ENCODE results near the gene FXYD7.

The FXYD7 gene

DNA sequence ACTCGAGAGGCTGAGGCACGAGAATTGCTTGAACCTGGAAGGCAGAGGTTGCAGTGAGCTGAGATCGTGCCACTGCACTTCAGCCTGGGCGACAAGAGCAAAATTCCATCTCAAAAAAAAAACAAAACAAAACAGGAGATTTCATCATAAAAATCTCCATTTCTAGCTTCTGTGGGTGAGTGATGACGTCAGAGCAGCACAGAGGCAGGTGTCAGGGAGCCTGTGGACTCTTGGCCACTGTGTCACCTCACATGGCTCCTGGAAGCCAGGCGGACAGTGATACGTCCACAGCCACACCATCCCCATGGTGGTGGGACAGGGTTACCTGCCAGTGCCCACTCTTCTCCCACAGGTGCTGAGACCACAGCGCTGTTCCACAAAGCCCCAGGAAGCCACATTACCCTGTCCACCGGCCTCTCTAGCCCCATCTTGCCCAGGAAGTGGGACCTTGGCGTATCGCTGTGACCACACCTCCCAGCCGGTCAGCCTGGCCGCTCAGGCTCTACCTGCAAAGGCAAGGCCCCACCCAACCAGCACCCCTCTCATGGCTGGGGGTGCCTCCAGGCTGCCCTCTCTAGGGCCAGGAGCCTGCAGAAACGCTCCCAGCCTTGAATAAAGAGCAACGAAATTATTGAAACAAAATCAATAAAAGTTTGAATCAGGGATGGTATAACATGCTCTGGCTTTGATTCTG is 29.9 kb upstream of the FXYD7 start:
- DNase-seq, result peak in 2 of 3 donors; percentile 24 to 31

GRCh38 chr19:35114353-35115176 is 28.5 kb upstream of the FXYD7 start:
- peak; percentile 55 to 72 (median 63) for DNase-seq

GRCh38 chr19:35115177-35115951 is 27.7 kb upstream of the FXYD7 start, which contains the start of gene FXYD3:
Gene FXYD3 (plus strand): TSS chr19:35115823. CDS start chr19:35119377, 3,554 bp downstream.
- DNase-seq, result no peak

- no peak for DNase-seq
Measured at GRCh38 chr19:35116072-35116801, 26.8 kb upstream of the FXYD7 start.

- no peak for DNase-seq
Measured at GRCh38 chr19:35117116-35117515, 25.9 kb upstream of the FXYD7 start.

- no peak for DNase-seq
Measured at GRCh38 chr19:35117799-35118198, 25.3 kb upstream of the FXYD7 start.

DNA sequence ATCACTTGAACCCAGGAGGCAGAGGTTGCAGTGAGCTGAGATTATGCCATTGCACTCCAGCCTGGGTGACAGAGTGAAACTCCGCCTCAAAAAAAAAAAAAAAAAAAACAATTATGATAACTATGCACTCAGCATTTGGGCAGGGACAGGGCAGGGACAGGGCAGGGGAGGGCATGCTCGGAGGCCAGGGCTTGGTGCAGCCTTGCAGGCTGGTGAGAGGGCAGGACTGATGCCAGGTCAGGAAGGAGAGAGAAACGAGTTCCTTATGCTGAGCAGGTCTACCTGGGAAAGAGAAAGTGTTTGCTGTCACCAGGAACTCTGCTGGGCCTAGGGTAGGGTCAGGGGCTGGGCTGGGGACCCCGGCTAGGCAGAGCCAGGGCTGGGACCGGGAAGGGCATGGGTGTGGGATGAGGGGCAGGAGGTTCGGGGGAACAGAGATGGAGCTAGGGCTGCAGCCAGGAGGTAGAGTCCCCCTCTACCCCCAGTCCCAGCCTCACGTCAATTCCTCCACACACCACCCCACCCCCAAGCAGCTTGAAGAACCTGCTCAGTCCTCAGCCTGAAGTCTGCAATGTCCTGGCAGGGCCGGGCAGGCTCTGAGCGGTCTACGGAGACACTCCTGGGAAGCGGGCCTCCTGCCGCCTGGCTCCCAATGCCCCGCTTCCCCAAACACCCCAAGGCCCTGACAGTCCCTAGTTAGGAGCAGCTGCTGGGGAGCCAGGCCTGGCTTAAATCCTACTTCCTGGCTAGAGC is 24.6 kb upstream of the FXYD7 start:
- no peak for DNase-seq

- no peak for DNase-seq
Measured at GRCh38 chr19:35119091-35119490, 24.0 kb upstream of the FXYD7 start.

GRCh38 chr19:35119578-35120155 is 23.4 kb upstream of the FXYD7 start:
- peak in 2 of 3 donors; percentile 38 to 52 for DNase-seq

DNA sequence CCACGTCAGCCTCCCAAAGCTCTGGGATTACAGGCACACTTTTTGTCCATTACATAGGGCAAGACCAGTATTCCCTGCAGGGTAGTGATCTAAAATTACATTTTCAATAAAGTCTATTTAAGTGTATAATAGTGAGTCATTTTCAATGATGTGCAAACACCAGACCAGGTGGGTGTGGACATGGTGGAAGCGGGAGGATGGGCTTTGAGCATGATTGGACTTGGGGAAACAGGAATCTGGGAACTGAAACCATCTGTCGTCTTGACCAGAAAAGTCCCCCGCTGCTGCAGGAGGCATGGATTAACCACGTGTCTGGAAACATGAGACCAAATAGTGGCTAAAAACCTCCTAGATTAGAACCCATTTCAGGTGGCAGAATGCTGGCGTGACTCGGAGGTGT is 22.6 kb upstream of the FXYD7 start:
- DNase-seq, result peak; percentile 94 to 97 (median 97)

DNA sequence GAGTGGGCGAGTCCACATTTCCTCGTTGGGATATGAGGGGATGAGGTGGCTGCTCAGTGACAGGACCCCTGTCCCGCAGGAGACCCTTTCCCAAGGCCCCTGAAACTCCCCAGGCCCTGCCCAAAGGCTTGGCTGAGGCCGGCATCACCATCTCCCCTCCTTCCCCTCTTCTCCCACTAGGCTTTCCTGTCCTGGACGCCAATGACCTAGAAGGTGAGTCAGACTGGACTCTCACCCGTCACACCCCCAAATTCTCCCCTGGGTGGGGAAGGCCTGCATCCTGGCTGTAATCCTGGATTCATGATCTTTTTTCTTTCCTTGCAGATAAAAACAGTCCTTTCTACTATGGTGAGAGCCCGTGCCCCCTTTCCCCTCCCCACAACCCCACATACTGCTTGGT is 22.2 kb upstream of the FXYD7 start:
- peak; percentile 61 to 70 (median 67) for DNase-seq

DNA sequence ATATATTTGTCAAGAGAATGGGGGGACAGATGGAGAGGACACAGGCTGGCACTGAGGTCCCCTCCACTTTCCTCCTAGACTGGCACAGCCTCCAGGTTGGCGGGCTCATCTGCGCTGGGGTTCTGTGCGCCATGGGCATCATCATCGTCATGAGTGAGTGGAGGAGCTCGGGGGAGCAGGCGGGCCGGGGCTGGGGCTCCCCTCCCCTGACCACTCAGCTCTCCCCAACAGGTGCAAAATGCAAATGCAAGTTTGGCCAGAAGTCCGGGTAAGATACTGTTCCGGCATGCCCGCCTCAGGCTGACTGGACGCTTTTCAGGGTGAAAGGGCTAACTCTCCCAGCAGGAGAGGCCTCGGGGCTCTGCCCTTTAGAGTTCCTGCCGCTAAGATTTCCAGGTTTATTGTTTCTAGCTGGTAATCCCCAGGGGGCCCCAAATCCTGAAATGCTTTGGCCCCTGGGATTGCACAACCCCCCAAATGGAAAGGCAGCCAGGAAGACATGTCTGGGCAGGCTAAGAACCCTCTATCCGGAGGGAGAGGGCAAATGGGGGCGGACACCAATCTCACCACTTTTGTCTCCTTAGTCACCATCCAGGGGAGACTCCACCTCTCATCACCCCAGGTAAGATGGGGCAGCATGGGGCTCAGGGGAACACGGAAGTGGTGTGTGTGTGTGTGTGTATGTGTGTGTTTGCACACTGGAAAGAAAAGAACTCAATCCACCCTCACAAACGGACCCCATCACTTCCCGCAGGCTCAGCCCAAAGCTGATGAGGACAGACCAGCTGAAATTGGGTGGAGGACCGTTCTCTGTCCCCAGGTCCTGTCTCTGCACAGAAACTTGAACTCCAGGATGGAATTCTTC is 20.1 kb upstream of the FXYD7 start:
- DNase-seq, result no peak

DNA sequence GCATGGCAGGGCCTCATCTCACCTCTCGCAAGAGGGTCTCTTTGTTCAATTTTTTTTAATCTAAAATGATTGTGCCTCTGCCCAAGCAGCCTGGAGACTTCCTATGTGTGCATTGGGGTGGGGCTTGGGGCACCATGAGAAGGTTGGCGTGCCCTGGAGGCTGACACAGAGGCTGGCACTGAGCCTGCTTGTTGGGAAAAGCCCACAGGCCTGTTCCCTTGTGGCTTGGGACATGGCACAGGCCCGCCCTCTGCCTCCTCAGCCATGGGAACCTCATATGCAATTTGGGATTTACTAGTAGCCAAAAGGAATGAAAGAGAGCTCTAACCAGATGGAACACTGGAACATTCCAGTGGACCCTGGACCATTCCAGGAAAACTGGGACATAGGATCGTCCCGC is 19.5 kb upstream of the FXYD7 start:
- peak; percentile 64 to 84 (median 82) for DNase-seq

- peak; percentile 94 to 97 (median 96) for DNase-seq
Measured at GRCh38 chr19:35124098-35125060, 18.7 kb upstream of the FXYD7 start.

- no peak for DNase-seq
Measured at GRCh38 chr19:35125270-35125717, 17.8 kb upstream of the FXYD7 start.

DNA sequence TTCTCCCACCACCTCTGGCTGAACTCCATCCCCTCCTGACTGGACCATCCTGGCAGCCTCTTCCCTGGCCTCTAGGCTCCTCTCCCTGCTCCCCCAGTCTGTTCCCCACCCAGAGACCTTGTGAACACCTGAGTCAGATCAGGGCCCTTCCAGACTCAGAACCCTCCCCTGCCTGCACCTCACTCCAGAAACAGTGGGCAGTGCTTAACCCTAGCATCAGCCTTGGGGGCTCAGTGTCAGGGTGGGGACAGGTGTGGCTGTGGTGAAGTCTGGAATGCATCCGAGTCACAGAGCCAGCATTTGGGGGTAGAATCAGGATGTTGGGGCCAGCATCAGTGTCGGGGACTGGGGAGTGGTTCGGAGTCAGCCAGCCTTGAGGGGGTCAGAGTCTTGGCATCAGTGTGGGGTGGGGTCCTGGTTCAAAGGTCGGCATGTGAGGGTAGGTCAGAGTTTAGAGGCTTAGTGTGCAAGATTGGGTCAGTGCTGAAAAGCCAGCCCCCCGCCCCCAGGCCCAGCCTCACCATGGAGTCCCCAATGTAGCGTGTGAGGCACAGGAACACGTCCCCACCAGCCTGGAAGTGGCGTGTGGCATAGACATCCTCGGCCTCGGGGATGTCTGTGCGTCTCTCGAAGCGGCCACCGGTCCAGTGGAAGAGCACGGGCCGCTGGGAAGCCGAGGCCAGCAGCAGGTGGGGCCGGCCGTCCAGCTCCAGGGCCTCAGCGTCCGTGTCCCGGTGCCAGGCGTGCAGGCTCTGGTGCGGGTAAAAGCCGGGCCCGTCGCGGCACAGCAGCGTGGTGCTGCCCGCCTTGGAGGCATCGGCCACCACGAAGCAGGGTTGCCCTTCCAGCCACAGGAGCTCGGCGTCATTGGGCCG is 17.1 kb upstream of the FXYD7 start:
- DNase-seq, result no peak

GRCh38 chr19:35126624-35126959 is 16.5 kb upstream of the FXYD7 start:
- no peak for DNase-seq

DNA sequence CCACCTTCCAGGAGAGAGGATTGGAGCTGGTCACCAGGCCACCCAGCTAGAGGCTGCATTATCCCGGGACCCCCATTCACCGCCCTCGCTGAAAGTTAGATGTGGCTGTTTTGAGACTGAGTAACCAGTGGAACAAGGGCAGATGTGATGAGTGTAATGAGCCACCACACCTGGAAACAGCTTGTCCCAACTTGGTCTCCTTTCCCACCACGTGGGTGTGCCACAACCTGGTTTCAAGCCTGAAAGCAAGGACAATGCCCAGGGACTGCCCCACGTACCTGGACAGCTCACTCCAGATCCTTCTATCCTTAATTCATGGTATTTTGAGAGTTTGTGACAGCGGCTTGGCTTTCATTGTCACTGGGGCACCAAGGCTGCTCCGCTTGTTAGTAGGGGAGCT is 15.2 kb upstream of the FXYD7 start:
- DNase-seq, result no peak
